Loucy (cell line): ENCODE data around the gene IFT88.

Experiments
- H2AFZ ChIP-seq: fragments of 200-600 bp; sonication (generic); 2 replicates; pipeline ENCODE4 v1.6.0; 2016; ENCODE audit warnings: antibody characterized with exemption, mild to moderate bottlenecking, low read length, moderate library complexity
- H3F3A ChIP-seq: fragments of 200-600 bp; 2 replicates; pipeline ENCODE4 v1.6.0; 2016; ENCODE audit warnings: antibody characterized with exemption, low read depth, mild to moderate bottlenecking
- H3K27me3 ChIP-seq: fragments of 200-600 bp; sonication (generic); 2 replicates; pipeline ENCODE4 v1.6.1; 2014; ENCODE audit warnings: low read length, mild to moderate bottlenecking; ENCODE audit not compliant: insufficient read depth, poor library complexity, severe bottlenecking
- H3K36me3 ChIP-seq: fragments of 200-600 bp; sonication (generic); 2 replicates; pipeline ENCODE4 v1.6.1; 2016; ENCODE audit warnings: low read length; ENCODE audit not compliant: insufficient read depth
- H3K4me1 ChIP-seq: fragments of 200-600 bp; sonication (generic); 2 replicates; pipeline ENCODE4 v1.5.1; 2014; ENCODE audit warnings: low read length, mild to moderate bottlenecking; ENCODE audit not compliant: insufficient read depth, poor library complexity, severe bottlenecking
- H3K4me2 ChIP-seq: fragments of 200-600 bp; sonication (generic); 2 replicates; pipeline ENCODE4 v1.6.0; 2014; ENCODE audit warnings: antibody characterized with exemption, low read length, low read depth, mild to moderate bottlenecking; ENCODE audit not compliant: poor library complexity, severe bottlenecking
- H3K4me3 ChIP-seq: fragments of 200-600 bp; sonication (generic); 2 replicates; pipeline ENCODE4 v1.5.1; 2014; ENCODE audit warnings: low read length, mild to moderate bottlenecking, mixed read lengths; ENCODE audit not compliant: poor library complexity, severe bottlenecking
- H3K79me2 ChIP-seq: fragments of 200-600 bp; sonication (generic); 2 replicates; pipeline ENCODE4 v1.6.1; 2014; ENCODE audit warnings: low read length; ENCODE audit not compliant: insufficient read depth
- H3K9ac ChIP-seq: fragments of 200-600 bp; sonication (generic); 2 replicates; pipeline ENCODE4 v1.6.0; 2014; ENCODE audit warnings: mild to moderate bottlenecking, low read depth, low read length, moderate library complexity; ENCODE audit not compliant: poor library complexity, severe bottlenecking
- H3K9me2 ChIP-seq: fragments of 200-600 bp; sonication (generic); replicated peaks from 2 replicates; pipeline ENCODE4 v1.6.1; 2016; ENCODE audit warnings: low read depth, low read length, mixed read lengths
- H3K9me3 ChIP-seq: fragments of 200-600 bp; sonication (generic); 2 replicates; pipeline ENCODE4 v1.6.1; 2014; ENCODE audit warnings: mild to moderate bottlenecking, antibody characterized with exemption, low read length, low read depth; ENCODE audit not compliant: insufficient read depth
- H4K20me1 ChIP-seq: fragments of 200-600 bp; sonication (generic); 2 replicates; pipeline ENCODE4 v1.6.0; 2014; ENCODE audit warnings: antibody characterized with exemption, low read length, mild to moderate bottlenecking; ENCODE audit not compliant: insufficient read depth, poor library complexity, severe bottlenecking
- EZH2phosphoT487 ChIP-seq: fragments of 200-600 bp; IDR thresholded peaks from 2 replicates; pipeline ENCODE4 v1.6.1; 2018; ENCODE audit warnings: antibody characterized with exemption, mild to moderate bottlenecking, moderate library complexity, borderline replicate concordance
- TF ChIP-seq, protein P1 (sequence below): fragments of 200-600 bp; sonication (generic); conservative IDR thresholded peaks from 2 replicates; pipeline ENCODE4 v1.5.1; 2014; ENCODE audit warnings: mild to moderate bottlenecking, antibody characterized with exemption, low read length

IFT88 gene

GRCh38 chr13:20714161-20714560, 147.2 kb downstream of the IFT88 start:
- no peak overlapping the region for H2AFZ ChIP-seq
- H3K4me1 ChIP-seq, result peaks cover 3% of the 10 kb centered on the region

DNA sequence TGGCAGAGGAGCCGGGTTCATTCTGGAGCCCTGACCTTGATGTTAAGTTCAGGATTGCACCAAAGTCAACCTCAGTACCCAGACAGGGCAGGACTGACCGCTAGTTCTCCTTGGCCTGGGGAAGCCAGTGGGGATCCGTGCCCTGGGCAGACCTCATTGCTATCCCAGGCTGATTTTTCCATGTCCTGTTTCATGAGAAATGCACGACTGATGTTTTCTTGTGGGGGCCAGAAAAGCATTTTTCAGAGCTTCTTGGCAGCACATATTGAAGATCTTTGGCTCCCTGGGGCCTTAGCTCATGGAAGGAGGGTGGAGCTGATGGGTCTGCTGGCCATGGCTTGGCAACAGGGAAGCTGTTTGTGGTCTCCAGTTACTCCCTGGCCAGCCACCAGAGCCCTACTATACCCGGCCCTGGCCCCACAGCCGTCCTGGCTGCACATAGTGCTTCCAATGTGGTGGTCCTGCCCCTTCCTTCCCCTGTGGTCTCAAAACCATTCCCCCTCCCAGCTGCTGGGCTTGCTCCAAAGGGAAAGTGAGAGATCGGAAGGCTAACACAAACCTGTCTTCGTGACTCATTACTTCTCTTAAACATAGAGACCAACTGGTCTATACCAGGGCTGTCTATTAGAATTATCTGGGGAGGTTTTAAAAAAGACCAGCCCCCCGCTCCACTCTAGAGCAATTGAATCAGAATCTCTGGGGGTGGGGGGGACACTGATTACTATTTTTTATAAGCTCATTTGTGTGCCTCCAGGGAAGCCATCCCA, 147.8 kb downstream of the IFT88 start:
- Histone ChIP-seq H2AFZ (no peak overlapping the region), H3K4me3 (no peak overlapping the region), H3K9ac (no peak overlapping the region), H3K4me1 (peaks cover 3% of the 10 kb centered on the region), H3K4me2 (no peak overlapping the region), H3K27me3 (no peaks in the 10 kb centered on the region), H3F3A (no peaks in the 10 kb centered on the region), H3K9me3 (no peaks in the 10 kb centered on the region), H4K20me1 (no peaks in the 10 kb centered on the region), H3K9me2 (no peaks in the 10 kb centered on the region), H3K79me2 (no peaks in the 10 kb centered on the region), H3K36me3 (no peaks in the 10 kb centered on the region)
- no peak for TF ChIP-seq EZH2phosphoT487
- TF ChIP-seq, protein P1, sequence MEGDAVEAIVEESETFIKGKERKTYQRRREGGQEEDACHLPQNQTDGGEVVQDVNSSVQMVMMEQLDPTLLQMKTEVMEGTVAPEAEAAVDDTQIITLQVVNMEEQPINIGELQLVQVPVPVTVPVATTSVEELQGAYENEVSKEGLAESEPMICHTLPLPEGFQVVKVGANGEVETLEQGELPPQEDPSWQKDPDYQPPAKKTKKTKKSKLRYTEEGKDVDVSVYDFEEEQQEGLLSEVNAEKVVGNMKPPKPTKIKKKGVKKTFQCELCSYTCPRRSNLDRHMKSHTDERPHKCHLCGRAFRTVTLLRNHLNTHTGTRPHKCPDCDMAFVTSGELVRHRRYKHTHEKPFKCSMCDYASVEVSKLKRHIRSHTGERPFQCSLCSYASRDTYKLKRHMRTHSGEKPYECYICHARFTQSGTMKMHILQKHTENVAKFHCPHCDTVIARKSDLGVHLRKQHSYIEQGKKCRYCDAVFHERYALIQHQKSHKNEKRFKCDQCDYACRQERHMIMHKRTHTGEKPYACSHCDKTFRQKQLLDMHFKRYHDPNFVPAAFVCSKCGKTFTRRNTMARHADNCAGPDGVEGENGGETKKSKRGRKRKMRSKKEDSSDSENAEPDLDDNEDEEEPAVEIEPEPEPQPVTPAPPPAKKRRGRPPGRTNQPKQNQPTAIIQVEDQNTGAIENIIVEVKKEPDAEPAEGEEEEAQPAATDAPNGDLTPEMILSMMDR, result no peak

More at GRCh38 chr13:20714161-20714560, 147.2 kb downstream of the IFT88 start:
- Histone ChIP-seq H4K20me1 (no peaks in the 10 kb centered on the region), H3K4me3 (no peak overlapping the region), H3K36me3 (no peaks in the 10 kb centered on the region), H3K4me2 (no peak overlapping the region), H3K79me2 (no peaks in the 10 kb centered on the region), H3K27me3 (no peaks in the 10 kb centered on the region), H3K9me3 (no peaks in the 10 kb centered on the region), H3K9me2 (no peaks in the 10 kb centered on the region), H3K9ac (no peak overlapping the region), H3F3A (no peaks in the 10 kb centered on the region)
- TF ChIP-seq, protein P1, result no peak
- no peak for TF ChIP-seq EZH2phosphoT487

GRCh38 chr13:20715330-20715712, 148.4 kb downstream of the IFT88 start:
- no peaks in the 10 kb centered on the region for H3K9me3 ChIP-seq
- no peaks in the 10 kb centered on the region for H3K27me3 ChIP-seq
- TF ChIP-seq EZH2phosphoT487, result no peak
- TF ChIP-seq, protein P1, result no peak
- no peaks in the 10 kb centered on the region for H3K36me3 ChIP-seq
- no peaks in the 10 kb centered on the region for H3K9me2 ChIP-seq
- H3K4me3 ChIP-seq, result no peak overlapping the region
- no peaks in the 10 kb centered on the region for H4K20me1 ChIP-seq
- no peaks in the 10 kb centered on the region for H3K79me2 ChIP-seq
- no peak overlapping the region for H2AFZ ChIP-seq
- no peaks in the 10 kb centered on the region for H3F3A ChIP-seq
- no peak overlapping the region for H3K9ac ChIP-seq
- no peak overlapping the region for H3K4me2 ChIP-seq
- peaks cover 3% of the 10 kb centered on the region for H3K4me1 ChIP-seq
